Measurements from ENCODE around the gene RCSD1. TPM values are rescaled to one million over a fixed set of nuclear protein-coding genes. Genes with fewer than 3 reads are reported as not detected.

The RCSD1 gene
- total RNA-seq, 2 donors from 2014 or later, result 88.0 to 101 TPM

GRCh38 chr1:167670563-167670962 is 40.5 kb downstream of the RCSD1 start:
- Mint-ChIP-seq H3K36me3 (ENCODE audit: low read depth) (peaks cover 18% of the 10 kb centered on the region), H3K4me3 (peak overlapping the region; percentile 66), H3K27ac (peak overlapping the region; percentile 93), H3K4me1 (peaks cover 72% of the 10 kb centered on the region), H3K27me3 (no peaks in the 10 kb centered on the region)
- ATAC-seq (no peak), DNase-seq (no peak)
- H3K9me3 ChIP-seq (ENCODE audit: control insufficient read depth, low read length, poor library complexity, severe bottlenecking), result no peaks in the 10 kb centered on the region

GRCh38 chr1:167671727-167672511 is 41.9 kb downstream of the RCSD1 start:
- DNase-seq (no peak), ATAC-seq (no peak)
- H3K27ac Mint-ChIP-seq, result peak overlapping the region; percentile 93
- H3K27me3 Mint-ChIP-seq, result no peaks in the 10 kb centered on the region
- peak overlapping the region; percentile 39 for H3K4me3 Mint-ChIP-seq
- no peaks in the 10 kb centered on the region for H3K9me3 ChIP-seq (ENCODE audit: control insufficient read depth, low read length, poor library complexity, severe bottlenecking)
- peaks cover 18% of the 10 kb centered on the region for H3K36me3 Mint-ChIP-seq (ENCODE audit: low read depth)
- H3K4me1 Mint-ChIP-seq, result peaks cover 72% of the 10 kb centered on the region

GRCh38 chr1:167672831-167673230 is 42.8 kb downstream of the RCSD1 start:
- H3K4me3 Mint-ChIP-seq, result no peak overlapping the region
- H3K36me3 Mint-ChIP-seq (ENCODE audit: low read depth), result peaks cover 18% of the 10 kb centered on the region
- ATAC-seq (no peak), DNase-seq (no peak)
- H3K9me3 ChIP-seq (ENCODE audit: control insufficient read depth, low read length, poor library complexity, severe bottlenecking), result no peaks in the 10 kb centered on the region
- H3K4me1 Mint-ChIP-seq, result peaks cover 74% of the 10 kb centered on the region
- no peaks in the 10 kb centered on the region for H3K27me3 Mint-ChIP-seq
- H3K27ac Mint-ChIP-seq, result peak overlapping the region; percentile 93

- peaks cover 18% of the 10 kb centered on the region for H3K36me3 Mint-ChIP-seq (ENCODE audit: low read depth)
- H3K27ac Mint-ChIP-seq, result peak overlapping the region; percentile 93
- no peaks in the 10 kb centered on the region for H3K27me3 Mint-ChIP-seq
- no peak for DNase-seq
- ATAC-seq, result no peak
- no peak overlapping the region for H3K4me3 Mint-ChIP-seq
- no peaks in the 10 kb centered on the region for H3K9me3 ChIP-seq (ENCODE audit: control insufficient read depth, low read length, poor library complexity, severe bottlenecking)
- peaks cover 72% of the 10 kb centered on the region for H3K4me1 Mint-ChIP-seq
Observed at GRCh38 chr1:167673265-167673664, 43.2 kb downstream of the RCSD1 start.

GRCh38 chr1:167674156-167674555 is 44.1 kb downstream of the RCSD1 start:
- peak overlapping the region; percentile 93 for H3K27ac Mint-ChIP-seq
- DNase-seq, result no peak
- peaks cover 64% of the 10 kb centered on the region for H3K4me1 Mint-ChIP-seq
- no peaks in the 10 kb centered on the region for H3K9me3 ChIP-seq (ENCODE audit: control insufficient read depth, low read length, poor library complexity, severe bottlenecking)
- H3K27me3 Mint-ChIP-seq, result no peaks in the 10 kb centered on the region
- ATAC-seq, result no peak
- H3K4me3 Mint-ChIP-seq, result no peak overlapping the region
- H3K36me3 Mint-ChIP-seq (ENCODE audit: low read depth), result peaks cover 18% of the 10 kb centered on the region

GRCh38 chr1:167675440-167675839 is 45.4 kb downstream of the RCSD1 start:
- no peaks in the 10 kb centered on the region for H3K9me3 ChIP-seq (ENCODE audit: control insufficient read depth, low read length, poor library complexity, severe bottlenecking)
- Mint-ChIP-seq H3K36me3 (ENCODE audit: low read depth) (peaks cover 17% of the 10 kb centered on the region), H3K27ac (no peak overlapping the region), H3K27me3 (no peaks in the 10 kb centered on the region), H3K4me1 (peaks cover 56% of the 10 kb centered on the region), H3K4me3 (no peak overlapping the region)
- DNase-seq, result no peak
- no peak for ATAC-seq

GRCh38 chr1:167676205-167676915 is 46.3 kb downstream of the RCSD1 start:
- H3K9me3 ChIP-seq (ENCODE audit: control insufficient read depth, low read length, poor library complexity, severe bottlenecking), result no peaks in the 10 kb centered on the region
- DNase-seq (no peak), ATAC-seq (no peak)
- Mint-ChIP-seq H3K27ac (no peak overlapping the region), H3K4me3 (no peak overlapping the region), H3K4me1 (peaks cover 48% of the 10 kb centered on the region), H3K27me3 (no peaks in the 10 kb centered on the region), H3K36me3 (ENCODE audit: low read depth) (peaks cover 10% of the 10 kb centered on the region)

GRCh38 chr1:167676916-167677848 is 47.1 kb downstream of the RCSD1 start:
- Mint-ChIP-seq H3K36me3 (ENCODE audit: low read depth) (peaks cover 5% of the 10 kb centered on the region), H3K27me3 (no peaks in the 10 kb centered on the region), H3K4me1 (peaks cover 39% of the 10 kb centered on the region), H3K4me3 (no peak overlapping the region), H3K27ac (no peak overlapping the region)
- H3K9me3 ChIP-seq (ENCODE audit: control insufficient read depth, low read length, poor library complexity, severe bottlenecking), result no peaks in the 10 kb centered on the region
- DNase-seq (no peak), ATAC-seq (no peak)

- H3K36me3 Mint-ChIP-seq (ENCODE audit: low read depth), result peaks cover 4% of the 10 kb centered on the region
- no peaks in the 10 kb centered on the region for H3K9me3 ChIP-seq (ENCODE audit: control insufficient read depth, low read length, poor library complexity, severe bottlenecking)
- H3K27me3 Mint-ChIP-seq, result no peaks in the 10 kb centered on the region
- DNase-seq, result no peak
- no peak overlapping the region for H3K27ac Mint-ChIP-seq
- peaks cover 31% of the 10 kb centered on the region for H3K4me1 Mint-ChIP-seq
- no peak overlapping the region for H3K4me3 Mint-ChIP-seq
- ATAC-seq, result no peak
Observed at GRCh38 chr1:167678422-167678821, 48.4 kb downstream of the RCSD1 start.

GRCh38 chr1:167678838-167679237 is 48.8 kb downstream of the RCSD1 start:
- peaks cover under 1% of the 10 kb centered on the region for H3K36me3 Mint-ChIP-seq (ENCODE audit: low read depth)
- ATAC-seq, result no peak
- H3K9me3 ChIP-seq (ENCODE audit: control insufficient read depth, low read length, poor library complexity, severe bottlenecking), result no peaks in the 10 kb centered on the region
- H3K27ac Mint-ChIP-seq, result no peak overlapping the region
- H3K4me3 Mint-ChIP-seq, result no peak overlapping the region
- no peak for DNase-seq
- H3K4me1 Mint-ChIP-seq, result peaks cover 29% of the 10 kb centered on the region
- H3K27me3 Mint-ChIP-seq, result no peaks in the 10 kb centered on the region

GRCh38 chr1:167679714-167680113 is 49.7 kb downstream of the RCSD1 start:
- peaks cover 25% of the 10 kb centered on the region for H3K4me1 Mint-ChIP-seq
- ATAC-seq (no peak), DNase-seq (no peak)
- H3K27ac Mint-ChIP-seq, result no peak overlapping the region
- H3K4me3 Mint-ChIP-seq, result no peak overlapping the region
- H3K36me3 Mint-ChIP-seq (ENCODE audit: low read depth), result peaks cover 4% of the 10 kb centered on the region
- no peaks in the 10 kb centered on the region for H3K9me3 ChIP-seq (ENCODE audit: control insufficient read depth, low read length, poor library complexity, severe bottlenecking)
- H3K27me3 Mint-ChIP-seq, result no peaks in the 10 kb centered on the region

- ATAC-seq (no peak), DNase-seq (no peak)
- H3K27me3 Mint-ChIP-seq, result no peaks in the 10 kb centered on the region
- no peak overlapping the region for H3K4me3 Mint-ChIP-seq
- no peaks in the 10 kb centered on the region for H3K9me3 ChIP-seq (ENCODE audit: control insufficient read depth, low read length, poor library complexity, severe bottlenecking)
- peaks cover 4% of the 10 kb centered on the region for H3K36me3 Mint-ChIP-seq (ENCODE audit: low read depth)
- H3K27ac Mint-ChIP-seq, result no peak overlapping the region
- H3K4me1 Mint-ChIP-seq, result peaks cover 28% of the 10 kb centered on the region
Observed at GRCh38 chr1:167681024-167681423, 51.0 kb downstream of the RCSD1 start.

Data from T-helper 17 cell (primary cell).